ENCODE data around the gene GPR137C. TPM values are rescaled to one million over a fixed set of nuclear protein-coding genes. Genes with fewer than 3 reads are reported as not detected.

Gene GPR137C
- total and polyA plus RNA-seq, 10 of the 15 experiments (the other 5 are each of a cell fraction or from before 2014, with no cell fraction given) = 0.03 to 0.72 (median 0.22) TPM

DNA sequence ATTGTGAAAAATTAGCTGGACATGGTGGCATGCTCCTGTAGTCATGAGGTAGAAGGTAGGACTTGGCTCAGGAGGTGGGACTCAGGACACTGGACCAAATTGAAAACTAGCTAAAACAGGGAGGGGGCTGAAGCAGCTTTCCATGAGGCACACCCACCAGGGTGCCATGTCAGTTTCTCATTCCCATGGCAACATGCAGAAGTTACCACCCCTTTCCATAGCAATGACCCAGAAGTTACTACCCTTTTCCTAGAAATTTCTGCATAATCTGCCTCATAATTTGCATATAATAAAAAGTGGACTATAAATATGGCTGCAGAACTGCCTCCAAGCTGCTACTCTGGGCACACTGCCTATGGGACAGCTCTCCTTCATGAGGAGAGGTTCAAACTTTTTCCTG is 104.3 kb downstream of the GPR137C start:
- intact Hi-C loops (cut with micrococcal nuclease; ENCODE audit: unreplicated experiment) = no loop called here
- DNase-seq (ENCODE audit: low read depth, low spot score) = no peak

More for the DNA sequence above, 104.3 kb downstream of the GPR137C start:
- Histone ChIP-seq H3K27ac (ENCODE audit: control insufficient read depth, insufficient read depth) (no peak overlapping the region), H3K9me3 (replicated peaks; ENCODE audit: control insufficient read depth, insufficient read depth, low read length) (no peaks in the 10 kb centered on the region; the same call in 2 of the 3 replicates), H3K9ac (ENCODE audit: control insufficient read depth, insufficient read depth, low read length) (no peak overlapping the region), H3K4me1 (ENCODE audit: control insufficient read depth, insufficient read depth, low read length) (no peaks in the 10 kb centered on the region), H3K4me2 (ENCODE audit: control insufficient read depth, insufficient read depth) (no peak overlapping the region), H3K27me3 (replicated peaks in 1 of 2; ENCODE audit: control insufficient read depth in 2 of 2, insufficient read depth in 2 of 2, low read length in 1 of 2) (no peaks in the 10 kb centered on the region), H3K79me2 (ENCODE audit: control insufficient read depth, insufficient read depth, low read length) (no peaks in the 10 kb centered on the region), H4K20me1 (ENCODE audit: control insufficient read depth, insufficient read depth) (no peaks in the 10 kb centered on the region), H3K4me3 (no peak overlapping the region), H3K36me3 (ENCODE audit: control insufficient read depth in 2 of 2, insufficient read depth in 2 of 2, low read length in 1 of 2) (peaks cover 2 to 22% of the 10 kb centered on the region in 2 experiments), H2AFZ (ENCODE audit: control insufficient read depth, low read depth, low read length) (no peak overlapping the region)
- RAD21 ChIA-PET (ENCODE audit: unreplicated experiment) = no interaction called here
- no TSS peak for BruUV-seq (replicated peaks)
- in situ Hi-C loops (cut with MboI) = no loop called here
- SMC1A ChIA-PET (ENCODE audit: uncharacterized antibody, unreplicated experiment) = interaction anchor here (0.8 to 1.9 kb wide), 2 partner anchors 12 to 35 kb away, joined by 3 to 4 read pairs; no protein-coding TSS in a partner anchor
- CTCF ChIA-PET = interaction anchor here (0.6 to 1.2 kb wide), 2 partner anchors 40 to 85 kb away, joined by 3 to 4 read pairs; no protein-coding TSS in a partner anchor
- FAIRE-seq (no peak), ATAC-seq (no peak)
- POLR2A ChIA-PET = interaction anchor here (0.6 to 0.7 kb wide), 2 partner anchors 10 to 662 kb away, joined by 3 to 5 read pairs; no protein-coding TSS in a partner anchor
- TF ChIP-seq HDGF (IDR thresholded peaks at IDR 0.05) (no peak), RUNX3 (IDR thresholded peaks at IDR 0.05; ENCODE audit: low read length) (no peak), NR2C2 (IDR thresholded peaks at IDR 0.05; ENCODE audit: borderline replicate concordance, control insufficient read depth, insufficient read length, low read depth) (no peak), PKNOX1 (IDR thresholded peaks at IDR 0.05) (no peak), BMI1 (IDR thresholded peaks at IDR 0.05; ENCODE audit: borderline replicate concordance) (no peak), MAX (IDR thresholded peaks at IDR 0.05; ENCODE audit: low read depth, low read length) (no peak), RCOR1 (conservative IDR thresholded peaks at IDR 0.05; ENCODE audit: low read depth, low read length) (no peak), SMAD5 (IDR thresholded peaks at IDR 0.05; ENCODE audit: low read depth) (no peak), HCFC1 (IDR thresholded peaks at IDR 0.05; ENCODE audit: low read length) (no peak), ZNF274 (IDR thresholded peaks at IDR 0.05; ENCODE audit: insufficient read depth, insufficient read length) (no peak), LARP7 (IDR thresholded peaks at IDR 0.05) (no peak), POLR2AphosphoS5 (IDR thresholded peaks at IDR 0.05; ENCODE audit: low read length) (no peak), SMAD1 (IDR thresholded peaks at IDR 0.05; ENCODE audit: low read depth, partially characterized antibody) (no peak), ZNF622 (IDR thresholded peaks at IDR 0.05) (no peak)
- TF ChIP-seq, protein P1, sequence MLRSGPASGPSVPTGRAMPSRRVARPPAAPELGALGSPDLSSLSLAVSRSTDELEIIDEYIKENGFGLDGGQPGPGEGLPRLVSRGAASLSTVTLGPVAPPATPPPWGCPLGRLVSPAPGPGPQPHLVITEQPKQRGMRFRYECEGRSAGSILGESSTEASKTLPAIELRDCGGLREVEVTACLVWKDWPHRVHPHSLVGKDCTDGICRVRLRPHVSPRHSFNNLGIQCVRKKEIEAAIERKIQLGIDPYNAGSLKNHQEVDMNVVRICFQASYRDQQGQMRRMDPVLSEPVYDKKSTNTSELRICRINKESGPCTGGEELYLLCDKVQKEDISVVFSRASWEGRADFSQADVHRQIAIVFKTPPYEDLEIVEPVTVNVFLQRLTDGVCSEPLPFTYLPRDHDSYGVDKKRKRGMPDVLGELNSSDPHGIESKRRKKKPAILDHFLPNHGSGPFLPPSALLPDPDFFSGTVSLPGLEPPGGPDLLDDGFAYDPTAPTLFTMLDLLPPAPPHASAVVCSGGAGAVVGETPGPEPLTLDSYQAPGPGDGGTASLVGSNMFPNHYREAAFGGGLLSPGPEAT (IDR thresholded peaks at IDR 0.05; ENCODE audit: low read depth) = no peak
- TF ChIP-seq, protein P2, sequence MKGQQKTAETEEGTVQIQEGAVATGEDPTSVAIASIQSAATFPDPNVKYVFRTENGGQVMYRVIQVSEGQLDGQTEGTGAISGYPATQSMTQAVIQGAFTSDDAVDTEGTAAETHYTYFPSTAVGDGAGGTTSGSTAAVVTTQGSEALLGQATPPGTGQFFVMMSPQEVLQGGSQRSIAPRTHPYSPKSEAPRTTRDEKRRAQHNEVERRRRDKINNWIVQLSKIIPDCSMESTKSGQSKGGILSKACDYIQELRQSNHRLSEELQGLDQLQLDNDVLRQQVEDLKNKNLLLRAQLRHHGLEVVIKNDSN (IDR thresholded peaks at IDR 0.05; ENCODE audit: borderline replicate concordance, extremely low read length, insufficient read depth, low read depth, low read length) = no peak

Data from GM12878 (cell line).